Neural crest cell (in vitro differentiated cells): ENCODE measurements around the gene ANTKMT. TPM values are rescaled to one million over a fixed set of nuclear protein-coding genes. Genes with fewer than 3 reads are reported as not detected.

Source experiments
- DNase-seq: peaks from one replicate; pipeline ENCODE4 v3.0.0; 2021; ENCODE audit warnings: low read depth, mixed read lengths, low spot score
- H3K27ac Mint-ChIP-seq: one replicate; pipeline ENCODE4 v1.8.0; 2021; ENCODE audit warnings: mild to moderate bottlenecking, mixed read lengths; ENCODE audit not compliant: unreplicated experiment
- H3K27me3 Mint-ChIP-seq: 2 replicates; pipeline ENCODE4 v1.8.0; 2021; ENCODE audit warnings: low read depth, mild to moderate bottlenecking, mixed read lengths
- H3K36me3 Mint-ChIP-seq: 2 replicates; pipeline ENCODE4 v1.8.0; 2021; ENCODE audit warnings: low read depth, mild to moderate bottlenecking, mixed read lengths
- H3K4me1 Mint-ChIP-seq: 2 replicates; pipeline ENCODE4 v1.8.0; 2021; ENCODE audit warnings: mixed read lengths
- H3K4me3 Mint-ChIP-seq: one replicate; pipeline ENCODE4 v1.8.0; 2021; ENCODE audit warnings: mild to moderate bottlenecking, mixed read lengths
- H3K9me3 Mint-ChIP-seq: 2 replicates; pipeline ENCODE4 v1.8.0; 2021; ENCODE audit warnings: mixed read lengths
- total RNA-seq: library from RNA; stranded (reverse); gene quantifications from 2 replicates; pipeline ENCODE4 v1.2.1, GENCODE V29; 2021
- TF ChIP-seq, protein P1 (sequence below): fragments of 200-600 bp; sonication (generic); conservative IDR thresholded peaks from 2 replicates; pipeline ENCODE4 v1.5.0; 2021; ENCODE audit warnings: antibody characterized with exemption, mild to moderate bottlenecking

The ANTKMT gene
- total RNA-seq, 1 donor from 2014 or later = 51.1 TPM

DNA sequence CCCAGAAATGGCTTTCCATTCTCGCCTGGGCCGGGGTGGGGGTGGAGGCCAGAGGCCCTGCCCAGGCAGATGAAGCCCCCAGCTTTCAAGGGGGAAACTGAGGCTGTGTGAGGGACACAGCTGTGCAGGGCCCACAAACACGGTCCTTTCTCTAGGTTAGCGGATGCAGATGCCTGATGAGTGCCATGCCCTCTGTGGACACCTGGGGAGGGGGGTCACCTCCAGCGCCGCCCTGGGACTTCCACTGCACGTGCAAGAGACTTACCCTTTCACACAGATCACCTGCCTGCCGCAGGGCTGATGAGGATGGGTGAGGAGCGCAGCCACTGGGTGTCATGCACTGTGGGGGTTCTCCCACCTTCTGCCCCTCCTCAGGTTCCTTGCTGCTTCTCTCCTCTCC, 2.6 kb upstream of the ANTKMT start:
- Mint-ChIP-seq H3K9me3 (no peaks in the 10 kb centered on the region), H3K27ac (peak overlapping the region; percentile 78), H3K36me3 (no peaks in the 10 kb centered on the region), H3K4me1 (peaks cover 27% of the 10 kb centered on the region), H3K4me3 (peak overlapping the region; percentile 94), H3K27me3 (peaks cover 12% of the 10 kb centered on the region)
- TF ChIP-seq, protein P1, sequence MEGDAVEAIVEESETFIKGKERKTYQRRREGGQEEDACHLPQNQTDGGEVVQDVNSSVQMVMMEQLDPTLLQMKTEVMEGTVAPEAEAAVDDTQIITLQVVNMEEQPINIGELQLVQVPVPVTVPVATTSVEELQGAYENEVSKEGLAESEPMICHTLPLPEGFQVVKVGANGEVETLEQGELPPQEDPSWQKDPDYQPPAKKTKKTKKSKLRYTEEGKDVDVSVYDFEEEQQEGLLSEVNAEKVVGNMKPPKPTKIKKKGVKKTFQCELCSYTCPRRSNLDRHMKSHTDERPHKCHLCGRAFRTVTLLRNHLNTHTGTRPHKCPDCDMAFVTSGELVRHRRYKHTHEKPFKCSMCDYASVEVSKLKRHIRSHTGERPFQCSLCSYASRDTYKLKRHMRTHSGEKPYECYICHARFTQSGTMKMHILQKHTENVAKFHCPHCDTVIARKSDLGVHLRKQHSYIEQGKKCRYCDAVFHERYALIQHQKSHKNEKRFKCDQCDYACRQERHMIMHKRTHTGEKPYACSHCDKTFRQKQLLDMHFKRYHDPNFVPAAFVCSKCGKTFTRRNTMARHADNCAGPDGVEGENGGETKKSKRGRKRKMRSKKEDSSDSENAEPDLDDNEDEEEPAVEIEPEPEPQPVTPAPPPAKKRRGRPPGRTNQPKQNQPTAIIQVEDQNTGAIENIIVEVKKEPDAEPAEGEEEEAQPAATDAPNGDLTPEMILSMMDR = no peak
- no peak for DNase-seq

DNA sequence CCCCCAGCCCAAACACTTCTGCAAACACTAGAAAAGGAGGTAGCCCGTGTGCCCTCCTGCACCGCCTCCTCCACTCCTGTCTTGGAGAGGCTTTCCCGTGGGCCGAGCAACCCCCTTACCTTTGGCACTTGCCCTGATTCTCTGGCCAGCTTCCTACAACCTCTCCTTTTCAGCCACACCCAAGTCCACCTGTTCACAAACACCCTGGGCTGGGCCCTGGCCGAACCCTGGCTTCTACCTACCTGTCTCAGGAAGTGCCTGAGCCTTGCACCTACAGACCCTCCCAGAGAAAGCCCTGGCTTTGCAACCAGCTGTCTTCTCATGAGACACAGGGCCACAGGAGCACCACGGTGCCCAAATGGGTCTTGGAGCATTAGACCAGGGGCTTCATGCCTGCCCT, 2.0 kb upstream of the ANTKMT start:
- peak overlapping the region; percentile 94 for H3K4me3 Mint-ChIP-seq
- H3K27ac Mint-ChIP-seq = peak overlapping the region; percentile 19

DNA sequence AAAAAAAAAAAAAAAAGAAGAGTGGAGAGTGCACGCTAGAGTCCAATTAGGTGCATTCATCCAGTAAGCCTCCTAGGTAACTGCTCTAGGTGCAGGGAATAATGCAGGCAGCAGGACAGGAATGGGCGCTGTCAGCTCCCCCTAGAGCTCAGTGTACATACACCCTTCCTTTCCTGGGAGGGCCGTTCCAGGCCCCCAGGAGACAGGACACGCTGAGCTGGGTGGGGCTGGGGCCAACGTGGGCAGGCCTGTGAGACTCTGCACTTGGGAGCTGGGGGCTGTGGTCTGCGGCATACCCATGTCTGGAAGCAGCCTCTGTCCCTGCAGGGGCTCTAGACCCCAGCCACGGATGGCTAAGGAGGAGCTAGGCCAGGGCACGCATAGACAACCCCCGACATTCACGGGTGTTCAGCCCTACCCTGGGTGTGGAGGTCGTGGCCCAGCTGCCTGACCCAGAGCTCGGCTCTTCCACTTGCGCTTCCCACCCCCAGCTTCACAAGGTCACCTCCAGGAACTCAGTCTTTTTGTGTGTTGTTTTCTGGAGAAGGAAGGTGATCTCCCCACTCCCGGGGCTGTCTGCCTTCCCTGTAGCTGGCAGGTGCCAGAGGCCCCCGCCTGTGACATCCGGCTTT, 1.0 kb upstream of the ANTKMT start:
- DNase-seq = no peak
- Mint-ChIP-seq H3K4me3 (peak overlapping the region; percentile 94), H3K27ac (peak overlapping the region; percentile 92), H3K9me3 (no peaks in the 10 kb centered on the region), H3K27me3 (peaks cover 12% of the 10 kb centered on the region), H3K4me1 (peaks cover 27% of the 10 kb centered on the region), H3K36me3 (no peaks in the 10 kb centered on the region)
- TF ChIP-seq, protein P1 = peak; percentile 30

More for the DNA sequence above, 2.0 kb upstream of the ANTKMT start:
- peaks cover 27% of the 10 kb centered on the region for H3K4me1 Mint-ChIP-seq
- H3K36me3 Mint-ChIP-seq = no peaks in the 10 kb centered on the region
- H3K9me3 Mint-ChIP-seq = no peaks in the 10 kb centered on the region
- TF ChIP-seq, protein P1 = no peak
- no peak for DNase-seq
- peaks cover 12% of the 10 kb centered on the region for H3K27me3 Mint-ChIP-seq

DNA sequence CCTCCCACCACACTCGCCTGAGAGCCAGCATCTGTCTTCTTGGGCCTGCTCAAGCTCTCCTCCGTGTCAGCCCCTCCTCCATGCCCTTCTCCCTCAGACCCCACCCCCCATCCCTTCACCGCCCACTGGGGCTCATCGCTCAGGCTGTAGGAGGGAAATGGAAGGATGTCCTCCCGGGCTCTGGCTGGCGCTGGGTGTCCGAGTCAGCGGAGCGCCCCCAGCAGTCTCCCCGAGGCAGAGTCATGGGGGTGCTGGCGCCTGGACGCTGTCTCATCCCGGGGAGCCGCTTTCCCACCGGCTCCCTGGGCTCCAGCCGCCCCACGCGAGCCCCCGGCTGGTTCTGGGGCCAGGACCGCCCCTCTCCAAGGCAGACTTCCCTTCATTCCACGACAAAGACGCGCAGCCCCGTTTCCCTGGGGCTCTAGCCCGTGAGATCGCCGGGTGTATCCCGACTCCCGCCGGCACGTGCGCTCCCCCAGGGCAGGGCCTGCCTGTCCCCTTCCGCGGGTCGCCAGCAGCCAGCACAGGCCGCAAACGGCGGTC, 428 bp upstream of the ANTKMT start:
- Mint-ChIP-seq H3K27me3 (peaks cover 14% of the 10 kb centered on the region), H3K4me1 (peaks cover 27% of the 10 kb centered on the region), H3K27ac (peak overlapping the region; percentile 92), H3K9me3 (no peaks in the 10 kb centered on the region), H3K4me3 (peak overlapping the region; percentile 94), H3K36me3 (no peaks in the 10 kb centered on the region)
- DNase-seq = peak; percentile 53
- TF ChIP-seq, protein P1 = no peak

DNA sequence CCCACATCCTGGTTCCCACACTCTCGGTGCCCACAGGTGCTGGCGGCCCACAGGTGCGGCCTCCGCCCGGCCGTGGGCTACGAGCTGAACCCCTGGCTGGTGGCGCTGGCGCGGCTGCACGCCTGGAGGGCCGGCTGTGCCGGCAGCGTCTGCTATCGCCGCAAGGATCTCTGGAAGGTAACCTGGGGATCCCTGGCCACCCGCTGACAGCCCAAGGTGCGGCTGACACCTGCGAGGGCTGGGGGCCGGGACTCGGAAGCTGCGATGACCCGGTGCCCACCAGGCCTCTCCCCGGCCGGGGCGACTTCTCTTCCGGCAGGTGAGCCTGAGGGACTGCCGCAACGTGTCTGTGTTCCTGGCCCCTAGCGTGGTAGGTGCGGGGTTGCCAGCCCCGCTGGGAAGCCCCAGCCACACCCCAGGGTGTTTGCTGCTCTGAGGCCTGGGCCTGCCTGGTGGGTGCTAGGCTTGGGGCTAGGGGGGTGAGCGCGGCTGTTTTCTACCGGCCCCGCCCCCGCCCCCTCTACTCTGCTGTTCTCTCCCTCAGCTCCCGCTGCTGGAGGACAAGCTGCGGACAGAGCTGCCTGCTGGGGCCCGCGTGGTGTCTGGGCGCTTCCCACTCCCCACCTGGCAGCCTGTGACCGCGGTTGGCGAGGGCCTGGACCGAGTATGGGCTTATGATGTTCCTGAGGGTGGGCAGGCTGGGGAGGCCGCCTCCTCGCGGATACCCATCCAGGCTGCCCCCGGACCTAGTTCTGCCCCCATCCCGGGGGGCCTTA, 1.0 kb downstream of the ANTKMT start:
- Mint-ChIP-seq H3K9me3 (no peaks in the 10 kb centered on the region), H3K4me3 (peak overlapping the region; percentile 72), H3K27me3 (peaks cover 12% of the 10 kb centered on the region), H3K36me3 (no peaks in the 10 kb centered on the region), H3K4me1 (peaks cover 21% of the 10 kb centered on the region), H3K27ac (no peak overlapping the region)
- TF ChIP-seq, protein P1 = no peak
- DNase-seq = no peak
